ENCODE measurements around the gene DYRK1A.

Gene DYRK1A

GRCh38 chr21:37416914-37417313 is 50.3 kb downstream of the DYRK1A start:
- peaks cover 100% of the 10 kb centered on the region for H3K79me2 ChIP-seq (ENCODE audit: insufficient read depth, low read length)
- no peak overlapping the region for H3K9ac ChIP-seq (ENCODE audit: low read length)
- H3K36me3 ChIP-seq (ENCODE audit: low read length), result peaks cover 11% of the 10 kb centered on the region
- H4K20me1 ChIP-seq (ENCODE audit: low read depth, low read length), result peaks cover 71% of the 10 kb centered on the region
- no peak overlapping the region for H3K27ac ChIP-seq (ENCODE audit: low read depth, low read length)
- H3K9me2 ChIP-seq (replicated peaks; ENCODE audit: insufficient read depth, low read length), result no peaks in the 10 kb centered on the region
- TF ChIP-seq EZH2phosphoT487 (conservative IDR thresholded peaks at IDR 0.05; ENCODE audit: low read length) (no peak), CTCF (IDR thresholded peaks at IDR 0.05; ENCODE audit: insufficient read depth, low read length, poor library complexity, severe bottlenecking) (no peak)
- H3K4me2 ChIP-seq (ENCODE audit: low read depth, low read length, poor library complexity, severe bottlenecking), result no peak overlapping the region
- no peak overlapping the region for H2AFZ ChIP-seq (ENCODE audit: low read depth, low read length, severe bottlenecking)
- H3F3A ChIP-seq (ENCODE audit: insufficient read depth), result peaks cover 8% of the 10 kb centered on the region
- no peak overlapping the region for H3K4me3 ChIP-seq (ENCODE audit: insufficient read depth, low read length, poor library complexity, severe bottlenecking)
- H3K27me3 ChIP-seq (ENCODE audit: low read length), result no peaks in the 10 kb centered on the region
- no peaks in the 10 kb centered on the region for H3K9me3 ChIP-seq (ENCODE audit: insufficient read depth, low read length)

DNA sequence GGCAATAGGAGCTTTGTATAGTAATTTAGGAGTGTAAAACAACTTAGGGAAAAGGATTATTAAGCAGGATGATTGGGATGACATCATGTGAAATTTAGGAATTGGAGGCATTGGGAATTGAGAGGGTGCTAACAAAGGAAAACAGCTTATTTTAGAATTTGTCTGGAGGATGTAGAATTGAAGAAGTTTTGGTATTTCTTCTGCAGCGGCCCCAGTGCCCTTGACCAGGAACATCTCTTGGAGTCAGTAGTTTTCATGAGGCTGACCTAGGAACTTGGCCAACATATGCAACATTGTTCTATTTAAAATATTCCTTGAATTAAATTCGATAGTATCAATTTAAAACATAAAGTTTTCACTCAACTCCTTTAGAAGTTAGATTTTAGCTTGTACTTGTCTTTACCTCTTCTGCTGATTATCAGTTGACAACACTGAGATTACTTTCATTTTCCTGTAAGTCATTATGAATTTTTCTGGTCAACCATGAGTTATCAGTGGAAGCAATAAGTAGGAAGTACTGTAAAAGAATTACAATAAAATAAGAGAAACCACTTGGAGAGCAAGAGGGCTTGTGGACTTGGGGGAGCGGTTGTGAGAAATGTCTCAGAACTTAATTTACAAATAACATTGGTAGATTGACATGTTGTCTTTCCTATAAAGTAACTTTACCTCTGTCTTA is 52.8 kb downstream of the DYRK1A start:
- Histone ChIP-seq H2AFZ (ENCODE audit: low read depth, low read length, severe bottlenecking) (no peak overlapping the region), H3K27ac (ENCODE audit: low read depth, low read length) (no peak overlapping the region), H3K9me2 (replicated peaks; ENCODE audit: insufficient read depth, low read length) (no peaks in the 10 kb centered on the region), H3K4me3 (ENCODE audit: insufficient read depth, low read length, poor library complexity, severe bottlenecking) (no peak overlapping the region), H3K9me3 (ENCODE audit: insufficient read depth, low read length) (no peaks in the 10 kb centered on the region), H3F3A (ENCODE audit: insufficient read depth) (peaks cover 8% of the 10 kb centered on the region), H3K9ac (ENCODE audit: low read length) (no peak overlapping the region), H3K27me3 (ENCODE audit: low read length) (no peaks in the 10 kb centered on the region), H4K20me1 (ENCODE audit: low read depth, low read length) (peaks cover 53% of the 10 kb centered on the region), H3K79me2 (ENCODE audit: insufficient read depth, low read length) (peaks cover 100% of the 10 kb centered on the region), H3K4me2 (ENCODE audit: low read depth, low read length, poor library complexity, severe bottlenecking) (no peak overlapping the region), H3K36me3 (ENCODE audit: low read length) (peaks cover 28% of the 10 kb centered on the region)
- TF ChIP-seq CTCF (IDR thresholded peaks at IDR 0.05; ENCODE audit: insufficient read depth, low read length, poor library complexity, severe bottlenecking), result no peak
- no peak for TF ChIP-seq EZH2phosphoT487 (conservative IDR thresholded peaks at IDR 0.05; ENCODE audit: low read length)

GRCh38 chr21:37421306-37421705 is 54.7 kb downstream of the DYRK1A start:
- Histone ChIP-seq H3K27me3 (ENCODE audit: low read length) (no peaks in the 10 kb centered on the region), H3K27ac (ENCODE audit: low read depth, low read length) (no peak overlapping the region), H3K9ac (ENCODE audit: low read length) (no peak overlapping the region), H2AFZ (ENCODE audit: low read depth, low read length, severe bottlenecking) (no peak overlapping the region), H3K4me3 (ENCODE audit: insufficient read depth, low read length, poor library complexity, severe bottlenecking) (no peak overlapping the region), H3K9me2 (replicated peaks; ENCODE audit: insufficient read depth, low read length) (no peaks in the 10 kb centered on the region), H3K36me3 (ENCODE audit: low read length) (peaks cover 44% of the 10 kb centered on the region), H3K4me2 (ENCODE audit: low read depth, low read length, poor library complexity, severe bottlenecking) (no peak overlapping the region), H3F3A (ENCODE audit: insufficient read depth) (peaks cover 5% of the 10 kb centered on the region; the same call in 1 of the 2 replicates), H4K20me1 (ENCODE audit: low read depth, low read length) (peaks cover 48% of the 10 kb centered on the region), H3K9me3 (ENCODE audit: insufficient read depth, low read length) (no peaks in the 10 kb centered on the region), H3K79me2 (ENCODE audit: insufficient read depth, low read length) (peaks cover 100% of the 10 kb centered on the region)
- no peak for TF ChIP-seq EZH2phosphoT487 (conservative IDR thresholded peaks at IDR 0.05; ENCODE audit: low read length)
- TF ChIP-seq CTCF (IDR thresholded peaks at IDR 0.05; ENCODE audit: insufficient read depth, low read length, poor library complexity, severe bottlenecking), result no peak
